Measurements from ENCODE around the gene TTC38.

The TTC38 gene

DNA sequence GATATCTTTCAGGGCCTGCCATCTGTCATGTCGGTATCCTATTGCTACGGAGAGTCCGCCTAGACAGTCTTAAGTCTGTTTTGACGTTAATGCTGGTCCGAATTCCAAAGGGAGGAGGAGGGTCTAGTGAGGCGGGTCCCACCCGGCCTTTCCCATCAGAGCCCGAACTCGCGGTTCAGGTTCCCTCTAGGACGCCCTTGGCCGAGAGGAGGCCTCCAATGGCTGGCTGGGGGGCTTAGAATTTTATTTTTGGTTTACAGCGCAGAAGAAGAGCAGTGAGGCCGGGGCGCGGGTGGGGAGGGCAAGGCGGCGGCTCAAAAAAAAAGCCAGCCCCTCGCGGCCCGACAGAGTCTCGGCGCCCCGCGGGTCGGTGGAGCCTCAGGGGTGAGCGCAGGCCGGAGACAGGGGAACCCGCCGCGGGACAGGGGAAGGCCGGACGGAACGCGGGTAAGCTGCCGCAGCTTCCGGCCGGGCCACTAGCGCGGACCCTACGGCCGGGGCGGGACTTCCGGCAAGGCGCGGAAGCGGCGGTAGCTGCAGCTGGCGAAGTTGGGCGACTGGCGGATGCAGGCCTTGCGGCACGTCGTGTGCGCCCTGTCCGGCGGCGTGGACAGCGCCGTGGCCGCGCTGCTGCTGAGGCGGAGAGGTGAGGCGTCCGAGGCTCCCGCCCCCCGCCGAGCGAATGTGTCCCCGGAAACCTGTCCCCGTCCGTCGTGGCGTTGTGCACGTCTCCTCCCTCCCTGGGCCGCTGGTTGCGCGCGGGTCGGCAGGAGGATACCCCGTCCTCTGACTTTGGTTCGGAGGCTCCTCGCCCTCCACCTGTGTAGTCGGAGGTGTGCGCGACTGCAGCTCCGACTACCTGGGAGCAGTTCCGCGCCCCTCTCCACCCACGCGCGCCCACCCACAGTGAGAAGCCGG, 67.7 kb downstream of the TTC38 start, which contains the start of gene TRMU:
TSS of gene TRMU (plus strand) at position 514 of the 918 bp plus-strand sequence. CDS start at position 565, 51 bp downstream.
- DNase-seq = peak; percentile 83

DNA sequence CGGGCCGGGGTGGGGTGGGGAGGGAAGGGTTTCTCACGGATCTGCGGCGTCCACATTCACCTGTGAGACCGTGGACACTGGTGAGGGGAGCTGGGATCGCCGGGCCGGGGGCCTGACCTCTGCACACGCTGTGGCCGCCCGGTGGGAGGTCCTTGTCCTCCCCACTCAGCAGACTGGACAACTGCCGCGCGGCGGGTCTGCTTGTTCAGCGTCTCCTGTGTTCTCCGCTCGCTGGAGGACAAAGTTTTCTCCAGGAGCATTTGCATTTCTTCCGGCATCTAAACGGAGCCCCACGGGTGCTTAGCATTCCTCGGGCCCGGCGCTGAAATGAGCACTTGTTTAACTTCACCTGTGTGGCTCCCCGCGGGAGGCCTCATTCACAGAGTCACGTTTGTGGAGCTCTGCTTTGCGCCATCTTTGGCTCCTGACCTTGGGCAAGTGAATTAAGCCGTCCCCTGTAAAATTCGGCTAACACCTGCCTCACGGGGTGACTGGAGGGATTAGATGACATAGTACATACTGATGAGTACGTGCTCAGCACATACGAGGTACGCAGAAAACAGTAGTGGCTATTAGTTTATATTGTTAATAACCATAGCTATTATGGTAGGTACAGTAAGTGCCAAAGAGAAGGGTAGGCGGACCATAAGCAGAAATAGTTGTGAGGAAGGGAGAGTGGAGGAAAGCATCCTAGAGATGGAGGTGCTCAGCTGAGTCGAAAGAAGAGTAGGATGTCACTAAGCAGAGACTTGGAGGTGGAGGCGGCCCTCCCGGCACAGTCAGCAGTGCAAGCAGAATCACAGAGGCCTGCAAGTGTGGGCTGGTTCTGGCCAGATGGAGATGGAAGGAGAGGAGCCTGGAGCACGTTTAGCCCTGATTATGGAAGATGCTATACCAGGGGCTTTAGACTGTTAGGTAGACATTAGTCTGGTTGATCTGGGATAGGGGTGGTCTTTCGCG, 68.6 kb downstream of the TTC38 start:
- DNase-seq = peak; percentile 31

DNA sequence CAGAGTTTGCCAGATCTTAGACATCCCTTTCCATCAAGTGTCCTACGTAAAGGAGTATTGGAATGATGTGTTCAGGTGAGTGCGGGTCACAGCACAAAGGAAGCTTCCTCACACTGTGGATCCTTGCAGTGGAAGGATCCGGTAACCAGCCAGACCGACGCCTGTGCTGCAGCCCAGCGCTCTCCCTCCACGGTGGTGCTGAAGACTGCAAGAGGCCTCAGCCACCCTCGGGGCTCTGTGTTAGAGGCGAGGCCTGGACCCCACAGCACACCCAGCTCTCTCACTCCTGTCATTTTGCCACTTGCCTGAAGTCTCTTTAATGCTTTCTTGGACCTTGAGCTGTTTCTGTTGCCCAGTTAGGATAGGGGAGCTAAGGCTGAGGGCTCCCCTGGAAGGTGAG, 70.1 kb downstream of the TTC38 start:
- no peak for DNase-seq

DNA sequence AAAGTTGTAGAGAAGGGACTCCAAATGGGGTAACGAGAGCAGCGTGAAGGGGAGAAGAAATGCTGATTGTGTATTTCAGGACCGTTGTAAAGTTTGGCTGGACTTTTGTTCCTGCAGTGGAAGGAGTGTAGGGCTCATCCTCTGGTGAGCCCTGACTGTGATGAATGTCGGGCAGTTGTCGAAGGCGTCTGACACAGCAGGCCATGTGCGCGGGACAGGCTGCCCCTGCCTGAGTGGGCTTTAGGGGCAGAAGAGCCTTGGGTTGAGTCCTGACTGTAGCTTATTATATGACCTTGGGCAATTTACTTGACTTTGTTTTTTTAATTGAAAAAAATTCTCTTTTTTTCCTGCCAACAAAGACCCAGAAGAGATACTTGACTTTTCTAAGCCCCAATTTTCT, 70.8 kb downstream of the TTC38 start:
- DNase-seq = no peak

DNA sequence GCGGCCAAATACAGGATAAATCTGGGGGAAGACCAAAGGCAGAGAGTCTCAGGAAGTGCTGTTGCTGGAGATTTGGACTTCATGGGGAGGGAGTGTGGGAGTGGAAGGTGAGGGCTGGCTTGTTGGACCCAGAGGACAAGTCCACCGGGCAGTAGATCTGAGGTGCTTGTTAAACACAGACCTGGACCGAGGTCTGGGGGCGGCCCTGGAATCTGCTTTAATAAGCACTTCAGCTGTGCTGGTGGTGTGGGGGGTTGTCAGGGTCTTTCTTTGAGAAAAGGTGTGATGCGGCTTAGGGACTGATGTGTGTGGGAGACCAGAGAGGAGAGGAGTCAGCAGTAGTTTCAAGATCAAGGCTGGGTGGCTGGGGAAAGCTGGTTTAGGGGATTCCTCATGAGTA, 72.1 kb downstream of the TTC38 start:
- no peak for DNase-seq

DNA sequence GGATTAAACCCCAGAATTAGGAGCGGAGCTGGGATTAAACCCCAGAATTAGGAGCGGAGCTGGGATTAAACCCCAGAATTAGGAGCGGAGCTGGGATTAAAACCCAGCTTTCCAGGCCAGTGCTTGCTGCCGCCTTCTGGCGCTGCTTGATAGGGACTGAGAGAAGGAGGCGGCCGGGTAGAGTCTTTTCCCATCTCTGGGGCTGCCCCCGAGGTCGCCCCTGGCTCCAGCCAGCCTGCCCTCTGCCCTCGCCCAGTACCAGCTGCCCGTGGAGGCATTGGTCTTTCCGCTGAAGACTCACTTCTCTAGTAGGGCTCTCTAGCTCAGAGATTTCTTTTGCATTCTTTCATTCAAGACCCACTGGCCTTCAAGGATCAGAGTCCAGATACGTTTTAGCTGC, 72.9 kb downstream of the TTC38 start:
- DNase-seq = no peak
